Measurements from ENCODE around the gene CLCN6.
A peak's percentile ranks its signal among the peaks of the same experiment; 100 is the strongest.

CLCN6 gene

DNA sequence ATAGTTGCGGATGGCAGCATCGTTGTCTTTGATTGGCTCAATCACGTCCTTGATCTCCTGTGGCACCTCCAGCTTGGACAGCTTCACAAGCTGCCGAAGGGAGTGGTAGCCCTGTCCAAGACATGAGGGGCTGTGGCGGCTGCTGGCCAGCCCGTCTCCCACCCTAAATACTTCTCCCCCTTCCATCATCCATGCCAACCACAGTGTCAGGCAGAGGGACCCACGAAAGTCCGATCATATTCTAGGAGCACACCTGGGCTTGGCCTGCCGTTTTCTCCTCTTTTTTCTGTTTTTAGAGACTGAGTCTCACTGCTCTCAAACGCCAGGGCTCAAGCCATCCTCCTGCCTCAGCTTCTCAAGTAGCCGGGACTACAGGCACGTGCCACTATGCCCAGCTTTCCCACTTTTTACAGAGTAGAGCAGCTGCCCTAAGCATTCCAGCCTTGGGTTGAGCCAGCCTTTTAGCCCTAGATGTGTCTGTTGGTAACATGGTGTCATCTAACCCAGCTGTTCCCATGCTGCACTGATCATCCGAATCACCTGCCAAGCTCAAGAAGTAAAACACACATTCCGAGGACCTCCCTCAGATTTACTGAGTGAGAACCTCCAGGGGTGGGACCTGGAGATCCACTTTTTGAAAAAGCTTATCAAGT, 10.6 kb upstream of the CLCN6 start:
- Histone ChIP-seq H3K4me1 (ENCODE audit: control insufficient read depth in 1 of 2, insufficient read depth in 2 of 2, low read length in 2 of 2) (peaks cover 11 to 14% of the 10 kb centered on the region in 2 donors), H3K9ac (ENCODE audit: low read depth in 1 of 2, low read length in 2 of 2) (no peak overlapping the region), H3K9me3 (ENCODE audit: control insufficient read depth in 1 of 2, low read length in 2 of 2) (no peaks in the 10 kb centered on the region), H3K27ac (ENCODE audit: low read depth, low read length) (no peak overlapping the region), H3K27me3 (ENCODE audit: control insufficient read depth in 1 of 2, insufficient read depth in 2 of 2, low read length in 2 of 2) (no peaks in the 10 kb centered on the region), H3K4me3 (ENCODE audit: low read depth in 1 of 2, low read length in 2 of 2) (no peak overlapping the region), H3K36me3 (ENCODE audit: control insufficient read depth in 1 of 2, insufficient read depth in 2 of 2, low read length in 2 of 2) (peaks cover 41 to 70% of the 10 kb centered on the region in 2 donors)

DNA sequence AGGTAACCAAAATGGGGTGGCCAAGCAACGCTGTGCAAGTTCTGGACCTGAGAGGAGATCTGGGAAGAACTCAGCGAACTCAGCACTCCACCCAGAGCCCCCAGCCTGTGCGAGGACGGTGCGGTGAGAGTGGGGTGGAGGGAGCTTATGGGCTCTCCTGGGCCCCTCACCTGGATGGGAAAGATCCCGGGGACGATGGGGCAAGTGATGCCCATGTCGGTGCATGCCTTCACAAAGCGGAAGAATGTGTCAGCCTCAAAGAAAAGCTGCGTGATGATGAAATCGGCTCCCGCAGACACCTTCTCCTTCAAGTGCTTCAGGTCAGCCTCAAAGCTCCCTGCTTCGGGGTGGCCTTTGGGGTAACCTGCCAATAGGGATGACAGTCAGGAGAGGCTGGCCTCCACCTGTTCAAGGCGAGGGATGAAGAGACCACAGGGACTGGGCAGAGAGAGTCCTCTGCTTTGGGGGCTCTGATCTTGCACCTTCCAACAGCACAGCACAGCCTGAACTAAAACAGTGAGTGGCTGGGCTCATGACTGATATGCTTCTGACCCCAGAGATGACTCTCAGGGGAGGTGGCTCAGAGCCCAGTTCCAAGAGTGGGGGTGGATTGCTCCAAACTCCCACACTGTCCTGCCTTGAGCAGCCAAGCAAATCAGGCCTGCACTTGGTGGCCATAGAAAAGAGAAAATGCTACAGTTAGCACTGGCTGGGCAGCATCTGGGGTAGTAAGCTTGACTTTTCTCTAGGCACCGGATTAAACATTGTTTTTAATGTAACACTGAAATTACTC, 9.8 kb upstream of the CLCN6 start:
- no peak overlapping the region for H3K4me3 ChIP-seq (ENCODE audit: low read depth in 1 of 2, low read length in 2 of 2)
- H3K9me3 ChIP-seq (ENCODE audit: control insufficient read depth in 1 of 2, low read length in 2 of 2), result no peaks in the 10 kb centered on the region
- H3K27ac ChIP-seq (ENCODE audit: low read depth, low read length), result no peak overlapping the region
- no peak overlapping the region for H3K9ac ChIP-seq (ENCODE audit: low read depth in 1 of 2, low read length in 2 of 2)
- no peaks in the 10 kb centered on the region for H3K27me3 ChIP-seq (ENCODE audit: control insufficient read depth in 1 of 2, insufficient read depth in 2 of 2, low read length in 2 of 2)
- H3K4me1 ChIP-seq (ENCODE audit: control insufficient read depth in 1 of 2, insufficient read depth in 2 of 2, low read length in 2 of 2), result peaks cover 5 to 7% of the 10 kb centered on the region in 2 donors
- peaks cover 49 to 75% of the 10 kb centered on the region in 2 donors for H3K36me3 ChIP-seq (ENCODE audit: control insufficient read depth in 1 of 2, insufficient read depth in 2 of 2, low read length in 2 of 2)

DNA sequence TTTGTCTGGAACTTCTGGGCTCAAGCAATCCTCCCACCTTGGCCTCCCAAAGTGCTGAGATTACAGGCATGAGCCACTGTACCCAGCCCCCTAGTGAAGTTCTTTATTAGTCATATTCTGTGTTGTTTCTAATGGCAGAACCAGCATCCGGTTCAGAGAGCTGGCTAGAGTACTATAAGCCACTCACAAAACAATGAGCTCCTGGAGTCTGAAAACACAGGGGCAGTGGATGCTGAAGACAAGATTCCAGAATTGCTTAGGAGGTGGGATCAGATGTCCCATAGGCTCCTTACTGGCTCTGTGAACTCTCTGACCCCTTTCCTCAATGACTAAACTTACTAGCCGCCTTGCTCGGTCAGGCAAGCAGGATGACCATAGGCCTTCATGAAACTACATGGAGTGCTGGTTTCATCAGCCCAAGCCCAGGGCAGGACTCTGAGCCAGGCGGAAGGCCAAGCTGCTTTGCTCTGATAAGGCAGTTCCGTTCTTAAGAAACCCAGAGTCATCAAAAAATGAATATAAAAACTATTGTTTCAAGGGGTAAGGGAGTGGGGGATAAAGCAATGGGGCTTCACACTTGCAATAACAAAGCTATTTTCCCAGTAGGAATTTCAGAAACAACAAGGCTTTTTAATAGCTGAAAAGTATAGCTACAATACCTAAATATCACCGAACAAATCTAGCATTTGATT, 8.3 kb upstream of the CLCN6 start:
- Histone ChIP-seq H3K9me3 (ENCODE audit: control insufficient read depth in 1 of 2, low read length in 2 of 2) (no peaks in the 10 kb centered on the region), H3K27me3 (ENCODE audit: control insufficient read depth in 1 of 2, insufficient read depth in 2 of 2, low read length in 2 of 2) (no peaks in the 10 kb centered on the region), H3K9ac (ENCODE audit: low read depth in 1 of 2, low read length in 2 of 2) (no peak overlapping the region), H3K4me1 (ENCODE audit: control insufficient read depth in 1 of 2, insufficient read depth in 2 of 2, low read length in 2 of 2) (peaks cover 9 to 10% of the 10 kb centered on the region in 2 donors), H3K27ac (ENCODE audit: low read depth, low read length) (no peak overlapping the region), H3K36me3 (ENCODE audit: control insufficient read depth in 1 of 2, insufficient read depth in 2 of 2, low read length in 2 of 2) (peaks cover 45 to 76% of the 10 kb centered on the region in 2 donors), H3K4me3 (ENCODE audit: low read depth in 1 of 2, low read length in 2 of 2) (no peak overlapping the region)

DNA sequence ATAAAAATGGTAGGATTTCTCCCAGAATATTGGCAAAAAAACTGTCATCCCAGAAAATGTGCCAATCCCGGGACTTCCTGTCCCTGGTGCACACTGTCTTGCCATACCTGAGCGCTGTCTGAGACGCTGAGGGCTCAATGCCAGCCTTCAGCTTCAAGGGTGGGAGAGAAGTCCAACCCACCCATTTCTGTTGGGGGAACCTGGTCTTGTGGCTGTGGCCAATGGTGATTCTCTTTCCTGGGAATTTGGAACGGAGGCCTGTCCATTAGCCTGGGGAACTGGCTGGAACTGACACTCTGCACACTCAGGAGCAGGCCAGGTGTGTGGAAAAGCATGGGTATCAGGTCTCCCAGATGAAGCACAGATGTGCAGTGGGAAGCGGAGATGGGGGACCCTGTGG, 6.9 kb upstream of the CLCN6 start:
- peaks cover 39 to 66% of the 10 kb centered on the region in 2 donors for H3K36me3 ChIP-seq (ENCODE audit: control insufficient read depth in 1 of 2, insufficient read depth in 2 of 2, low read length in 2 of 2)
- H3K4me1 ChIP-seq (ENCODE audit: control insufficient read depth in 1 of 2, insufficient read depth in 2 of 2, low read length in 2 of 2), result peaks cover 22 to 24% of the 10 kb centered on the region in 2 donors
- no peak overlapping the region for H3K4me3 ChIP-seq (ENCODE audit: low read depth in 1 of 2, low read length in 2 of 2)
- no peak overlapping the region for H3K27ac ChIP-seq (ENCODE audit: low read depth, low read length)
- no peaks in the 10 kb centered on the region for H3K27me3 ChIP-seq (ENCODE audit: control insufficient read depth in 1 of 2, insufficient read depth in 2 of 2, low read length in 2 of 2)
- H3K9me3 ChIP-seq (ENCODE audit: control insufficient read depth in 1 of 2, low read length in 2 of 2), result no peaks in the 10 kb centered on the region
- no peak overlapping the region for H3K9ac ChIP-seq (ENCODE audit: low read depth in 1 of 2, low read length in 2 of 2)

DNA sequence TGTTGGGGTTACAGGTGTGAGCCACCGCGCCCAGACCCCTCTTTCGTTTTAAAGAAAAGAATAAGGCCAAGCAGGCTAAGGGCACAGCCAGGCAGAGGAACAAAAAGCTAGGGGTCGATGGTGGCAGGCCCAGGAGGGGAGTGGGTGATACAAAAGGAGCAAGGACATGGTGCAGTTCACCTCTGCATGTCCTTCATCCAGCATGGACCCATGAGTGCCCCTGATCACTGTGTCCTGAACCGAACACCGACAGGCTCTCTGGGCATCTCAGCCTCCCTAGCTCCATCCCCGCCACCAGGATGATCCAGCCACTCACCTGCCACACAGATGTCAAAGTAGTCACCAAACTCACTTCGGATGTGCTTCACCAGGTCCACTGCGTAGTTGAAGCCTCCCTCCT, 6.1 kb upstream of the CLCN6 start:
- no peak overlapping the region for H3K27ac ChIP-seq (ENCODE audit: low read depth, low read length)

DNA sequence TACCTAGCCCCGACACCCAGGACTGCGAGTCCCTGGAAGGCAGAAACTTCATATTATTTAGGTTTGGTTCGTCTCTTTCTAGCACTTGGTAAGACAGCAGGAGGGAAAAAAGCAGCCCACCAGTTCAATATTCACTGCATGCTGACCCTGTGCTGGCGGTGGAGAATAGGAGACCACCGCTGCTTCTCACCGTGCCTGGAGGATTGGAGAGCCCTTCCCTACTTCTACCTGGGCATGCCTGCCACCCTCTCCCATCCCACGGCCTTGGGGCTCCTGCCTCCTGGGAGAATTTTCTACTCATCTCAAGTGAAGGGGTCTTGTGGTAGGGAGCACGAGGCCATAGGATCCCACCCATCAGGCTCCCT, 5.6 kb upstream of the CLCN6 start:
- H3K9ac ChIP-seq (ENCODE audit: low read depth in 1 of 2, low read length in 2 of 2), result no peak overlapping the region
- peaks cover 33 to 36% of the 10 kb centered on the region in 2 donors for H3K4me1 ChIP-seq (ENCODE audit: control insufficient read depth in 1 of 2, insufficient read depth in 2 of 2, low read length in 2 of 2)
- no peaks in the 10 kb centered on the region for H3K9me3 ChIP-seq (ENCODE audit: control insufficient read depth in 1 of 2, low read length in 2 of 2)
- H3K27ac ChIP-seq (ENCODE audit: low read depth, low read length), result no peak overlapping the region
- H3K27me3 ChIP-seq (ENCODE audit: control insufficient read depth in 1 of 2, insufficient read depth in 2 of 2, low read length in 2 of 2), result no peaks in the 10 kb centered on the region
- peaks cover 27 to 53% of the 10 kb centered on the region in 2 donors for H3K36me3 ChIP-seq (ENCODE audit: control insufficient read depth in 1 of 2, insufficient read depth in 2 of 2, low read length in 2 of 2)
- H3K4me3 ChIP-seq (ENCODE audit: low read depth in 1 of 2, low read length in 2 of 2), result no peak overlapping the region

More for the DNA sequence above, 6.1 kb upstream of the CLCN6 start:
- H3K4me3 ChIP-seq (ENCODE audit: low read depth in 1 of 2, low read length in 2 of 2), result no peak overlapping the region
- H3K36me3 ChIP-seq (ENCODE audit: control insufficient read depth in 1 of 2, insufficient read depth in 2 of 2, low read length in 2 of 2), result peaks cover 31 to 58% of the 10 kb centered on the region in 2 donors
- H3K4me1 ChIP-seq (ENCODE audit: control insufficient read depth in 1 of 2, insufficient read depth in 2 of 2, low read length in 2 of 2), result peaks cover 30 to 32% of the 10 kb centered on the region in 2 donors
- no peaks in the 10 kb centered on the region for H3K9me3 ChIP-seq (ENCODE audit: control insufficient read depth in 1 of 2, low read length in 2 of 2)
- H3K9ac ChIP-seq (ENCODE audit: low read depth in 1 of 2, low read length in 2 of 2), result no peak overlapping the region
- H3K27me3 ChIP-seq (ENCODE audit: control insufficient read depth in 1 of 2, insufficient read depth in 2 of 2, low read length in 2 of 2), result no peaks in the 10 kb centered on the region

DNA sequence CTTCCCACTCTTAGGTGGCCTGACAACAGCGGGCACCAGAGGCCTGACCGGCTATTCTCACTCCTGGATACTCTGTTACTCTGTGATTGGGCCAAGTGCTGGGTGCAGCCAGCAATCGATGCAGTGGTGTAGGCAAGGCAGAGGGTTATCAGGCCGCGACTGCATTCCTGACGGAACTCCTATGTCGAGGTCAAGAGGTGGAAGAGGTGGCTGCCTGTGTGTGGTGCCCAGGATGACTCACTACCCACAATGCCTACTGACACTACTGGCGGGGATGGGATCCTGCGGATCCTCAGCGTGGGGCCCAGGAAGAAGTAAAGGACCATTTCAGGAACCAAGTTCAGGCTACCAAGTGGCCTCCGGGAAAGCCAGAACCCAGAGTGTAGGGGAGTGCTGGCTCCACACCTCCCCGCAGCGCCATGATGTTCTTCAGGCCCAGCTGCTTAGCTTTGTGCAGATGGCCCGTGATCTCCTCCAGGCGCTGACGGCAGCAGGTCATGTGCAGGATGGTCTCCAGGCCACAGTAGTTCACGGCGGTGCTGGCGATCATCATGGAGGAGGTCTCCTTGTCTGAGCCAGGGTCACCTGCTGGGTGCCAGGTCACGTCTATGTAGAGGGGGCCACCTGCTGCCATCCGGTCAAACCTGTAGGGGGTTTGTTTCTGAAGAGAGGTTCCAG, 5.1 kb upstream of the CLCN6 start:
- no peak overlapping the region for H3K4me3 ChIP-seq (ENCODE audit: low read depth in 1 of 2, low read length in 2 of 2)
- no peaks in the 10 kb centered on the region for H3K9me3 ChIP-seq (ENCODE audit: control insufficient read depth in 1 of 2, low read length in 2 of 2)
- H3K9ac ChIP-seq (ENCODE audit: low read depth in 1 of 2, low read length in 2 of 2), result no peak overlapping the region
- peaks cover 33 to 38% of the 10 kb centered on the region in 2 donors for H3K4me1 ChIP-seq (ENCODE audit: control insufficient read depth in 1 of 2, insufficient read depth in 2 of 2, low read length in 2 of 2)
- H3K27me3 ChIP-seq (ENCODE audit: control insufficient read depth in 1 of 2, insufficient read depth in 2 of 2, low read length in 2 of 2), result no peaks in the 10 kb centered on the region
- H3K36me3 ChIP-seq (ENCODE audit: control insufficient read depth in 1 of 2, insufficient read depth in 2 of 2, low read length in 2 of 2), result peaks cover 22 to 48% of the 10 kb centered on the region in 2 donors
- H3K27ac ChIP-seq (ENCODE audit: low read depth, low read length), result no peak overlapping the region

DNA sequence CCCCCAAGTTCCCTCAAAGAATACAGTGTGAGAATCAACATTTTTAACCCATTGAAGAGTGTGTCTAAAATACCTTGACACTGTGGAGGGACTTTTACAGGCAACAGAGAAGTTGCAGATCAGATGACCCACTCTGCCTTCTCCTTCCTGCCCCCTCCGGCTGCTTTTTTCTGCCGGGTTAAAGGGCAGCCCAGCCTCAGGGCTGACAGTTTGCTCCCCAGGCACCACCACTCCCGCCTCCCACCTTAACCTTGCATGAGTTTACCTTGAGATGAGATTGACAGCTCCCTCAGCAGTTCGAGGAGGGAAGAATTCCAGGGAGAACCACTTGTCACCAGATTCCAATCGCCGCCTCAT, 3.4 kb upstream of the CLCN6 start:
- H3K27me3 ChIP-seq (ENCODE audit: control insufficient read depth in 1 of 2, insufficient read depth in 2 of 2, low read length in 2 of 2), result no peaks in the 10 kb centered on the region
- H3K4me3 ChIP-seq (ENCODE audit: low read depth in 1 of 2, low read length in 2 of 2), result peak overlapping the region; percentile 73
- peak overlapping the region; percentile 61 to 89 for H3K9ac ChIP-seq (ENCODE audit: low read depth in 1 of 2, low read length in 2 of 2)
- H3K4me1 ChIP-seq (ENCODE audit: control insufficient read depth in 1 of 2, insufficient read depth in 2 of 2, low read length in 2 of 2), result peaks cover 46 to 47% of the 10 kb centered on the region in 2 donors
- peak overlapping the region; percentile 76 for H3K27ac ChIP-seq (ENCODE audit: low read depth, low read length)
- no peaks in the 10 kb centered on the region for H3K9me3 ChIP-seq (ENCODE audit: control insufficient read depth in 1 of 2, low read length in 2 of 2)
- H3K36me3 ChIP-seq (ENCODE audit: control insufficient read depth in 1 of 2, insufficient read depth in 2 of 2, low read length in 2 of 2), result peaks cover 21 to 38% of the 10 kb centered on the region in 2 donors

DNA sequence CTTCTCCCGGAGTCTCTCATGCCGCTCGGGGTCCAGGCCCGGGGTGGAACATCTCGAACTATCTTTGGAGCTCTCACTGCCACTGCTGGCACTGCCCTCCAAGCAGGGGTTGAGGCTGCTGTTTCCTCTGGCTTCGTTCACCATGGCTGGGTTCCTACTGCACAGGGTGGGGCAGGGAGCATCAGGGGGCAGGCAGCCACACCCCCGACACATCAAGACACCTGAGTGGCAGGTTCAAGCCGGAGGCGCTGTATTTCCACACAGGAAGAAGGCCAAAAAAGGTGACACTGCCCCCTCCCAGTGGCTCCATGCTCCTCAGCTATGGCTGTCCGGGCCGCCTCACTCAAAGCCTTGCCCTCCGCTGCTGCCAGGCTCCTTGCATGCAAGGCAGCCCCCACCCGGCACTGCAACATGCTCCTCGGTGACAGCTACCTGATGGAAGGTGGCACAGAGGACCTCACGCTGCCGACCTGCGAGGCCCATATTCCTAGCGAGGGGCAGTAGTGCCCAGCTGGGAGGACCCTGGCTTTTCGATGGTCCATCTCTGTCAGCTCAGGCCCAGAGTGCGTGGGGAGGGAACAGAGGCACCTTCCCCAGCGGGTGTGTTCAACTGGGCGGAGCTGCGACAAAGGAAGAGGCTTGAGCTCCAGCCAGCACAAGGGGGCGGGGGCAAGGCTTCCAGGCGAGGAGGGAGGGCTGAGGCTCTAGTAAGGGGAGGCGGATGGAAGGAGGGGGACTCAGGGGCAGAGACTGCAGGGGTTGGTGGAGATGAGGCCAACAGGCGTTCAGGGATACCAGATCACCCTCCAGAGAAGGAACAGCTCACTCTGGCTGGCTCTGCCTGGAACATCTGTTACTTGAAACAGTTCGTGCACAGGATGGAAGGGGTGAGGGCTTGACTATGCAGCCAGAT, 2.8 kb upstream of the CLCN6 start:
- Histone ChIP-seq H3K4me3 (ENCODE audit: low read depth in 1 of 2, low read length in 2 of 2) (peak overlapping the region; percentile 73), H3K9me3 (ENCODE audit: control insufficient read depth in 1 of 2, low read length in 2 of 2) (no peaks in the 10 kb centered on the region), H3K9ac (ENCODE audit: low read depth in 1 of 2, low read length in 2 of 2) (peak overlapping the region; percentile 61 to 89), H3K27me3 (ENCODE audit: control insufficient read depth in 1 of 2, insufficient read depth in 2 of 2, low read length in 2 of 2) (no peaks in the 10 kb centered on the region), H3K36me3 (ENCODE audit: control insufficient read depth in 1 of 2, insufficient read depth in 2 of 2, low read length in 2 of 2) (peaks cover 23 to 38% of the 10 kb centered on the region in 2 donors), H3K27ac (ENCODE audit: low read depth, low read length) (peak overlapping the region; percentile 76), H3K4me1 (ENCODE audit: control insufficient read depth in 1 of 2, insufficient read depth in 2 of 2, low read length in 2 of 2) (peaks cover 50 to 51% of the 10 kb centered on the region in 2 donors)
